Muscle of arm (tissue), 12 donors: ENCODE data around the gene OR1L8. TPM values are rescaled to one million over a fixed set of nuclear protein-coding genes. Genes with fewer than 3 reads are reported as not detected.

ENCODE experiments used
- DNase-seq: peaks from one replicate; pipeline ENCODE4 v3.0.0-alpha.2; 2013
- polyA plus RNA-seq, 12 donors: library from polyadenylated mRNA; unstranded; fragments of 120-200 nt; gene quantifications; one replicate each; pipeline ENCODE4 v1.2.1, GENCODE V29; 2013; ENCODE audit not compliant: insufficient read length in 12 of 12

The OR1L8 gene
- polyA plus RNA-seq, 12 donors = 0.07 to 0.27 (median 0.14) TPM; not detected in 2

DNA sequence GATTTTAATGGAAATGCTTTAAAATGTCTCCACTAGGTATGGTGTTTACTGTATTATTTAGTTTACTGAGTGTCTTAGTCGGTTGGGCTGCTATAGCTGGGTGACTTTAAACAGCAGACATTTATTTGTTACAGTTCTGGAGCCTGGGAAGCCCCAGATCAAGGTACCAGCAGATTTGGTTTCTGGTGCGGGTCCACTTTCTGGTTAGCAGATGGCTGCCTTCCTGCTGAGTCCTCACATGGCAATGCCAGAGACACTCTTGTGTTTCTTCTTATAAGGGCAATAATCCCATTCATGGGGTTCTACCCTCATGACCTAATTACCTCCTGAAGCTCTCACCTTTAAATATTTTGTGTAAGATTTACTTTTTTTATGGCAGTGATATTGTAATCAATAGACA lies 65.0 kb downstream of the OR1L8 start:
- no peak for DNase-seq

Other genes with a start within 250 kb of the OR1L8 start
- gene PTGS1, start 212.4 kb downstream of the OR1L8 start, polyA plus RNA-seq = 10 to 100 TPM in 2 of 12 donors, 1 to 10 TPM in 9, not detected in 1; 3.3 to 11.2 (median 4.2) TPM
- not detected for gene OR1J1, start 105.5 kb downstream of the OR1L8 start, polyA plus RNA-seq
- gene OR1J2, start 72.6 kb downstream of the OR1L8 start, polyA plus RNA-seq = not detected
- not detected for gene OR1J4, start 64.2 kb downstream of the OR1L8 start, polyA plus RNA-seq
- not detected for gene OR1N1, start 56.1 kb downstream of the OR1L8 start, polyA plus RNA-seq
- not detected for gene OR1N2, start 30.3 kb downstream of the OR1L8 start, polyA plus RNA-seq
- not detected for gene OR1Q1, start 31.4 kb upstream of the OR1L8 start, polyA plus RNA-seq
- gene OR1B1, start 74.2 kb upstream of the OR1L8 start, polyA plus RNA-seq = not detected
- not detected for gene OR1L1, start 78.3 kb upstream of the OR1L8 start, polyA plus RNA-seq
- gene OR1L3, start 91.7 kb upstream of the OR1L8 start, polyA plus RNA-seq = not detected
- gene OR1L4, start 140.6 kb upstream of the OR1L8 start, polyA plus RNA-seq = not detected
- gene OR1L6, start 158.9 kb upstream of the OR1L8 start, polyA plus RNA-seq = not detected
- gene OR5C1, start 205.5 kb upstream of the OR1L8 start, polyA plus RNA-seq = not detected
- gene OR1K1, start 216.7 kb upstream of the OR1L8 start, polyA plus RNA-seq = not detected
- gene PDCL, start 245.2 kb upstream of the OR1L8 start, polyA plus RNA-seq = 10 to 100 TPM in 11 of 12 donors, not detected in 1; 16.1 to 29.0 (median 21.0) TPM